Liver (tissue), 3 donors: ENCODE measurements around the gene MEI4.
"Not testable (repeated sequence)": the region's sequence is repeated elsewhere in the genome, so short reads cannot be mapped to it uniquely, and the experiment has no call there.

Experiments
- EGR1 ChIP-seq, 2 donors: IDR thresholded peaks; 2 replicates each; pipeline ENCODE4 v1.6.1; 2016 to 2018; ENCODE audit warnings: antibody characterized with exemption in 2 of 2, low read depth in 2 of 2
- FOXA2 ChIP-seq: IDR thresholded peaks from 2 replicates; pipeline ENCODE4 v1.6.1; 2016; ENCODE audit warnings: antibody characterized with exemption
- GABPA ChIP-seq, 2 donors: IDR thresholded peaks in 1 of 2; conservative IDR thresholded peaks in 1 of 2; 2 replicates each; pipeline ENCODE4 v1.6.1; 2016; ENCODE audit warnings: antibody characterized with exemption in 2 of 2, mild to moderate bottlenecking in 1 of 2, moderate library complexity in 1 of 2
- HNF4G ChIP-seq: IDR thresholded peaks from 2 replicates; pipeline ENCODE4 v1.6.1; 2016; ENCODE audit warnings: antibody characterized with exemption
- RAD21 ChIP-seq, 2 donors: IDR thresholded peaks; 2 replicates each; pipeline ENCODE4 v1.6.1; 2016; ENCODE audit warnings: antibody characterized with exemption in 2 of 2, mild to moderate bottlenecking in 2 of 2
- TAF1 ChIP-seq: conservative IDR thresholded peaks from 2 replicates; pipeline ENCODE4 v1.6.1; 2016; ENCODE audit warnings: antibody characterized with exemption, mild to moderate bottlenecking
- YY1 ChIP-seq: IDR thresholded peaks from 2 replicates; pipeline ENCODE4 v1.6.1; 2016; ENCODE audit warnings: antibody characterized with exemption, mild to moderate bottlenecking
- TF ChIP-seq, protein P1 (sequence below): fragments of 150-350 bp; IDR thresholded peaks from 2 replicates; pipeline ENCODE4 v1.5.1; 2017; ENCODE audit warnings: improper control_type of control experiment, low read depth, low read length; ENCODE audit not compliant: missing input control
- TF ChIP-seq, protein P2 (sequence below): IDR thresholded peaks from 2 replicates; pipeline ENCODE4 v1.6.1; 2016; ENCODE audit warnings: antibody characterized with exemption, mild to moderate bottlenecking
- TF ChIP-seq, protein P3 (sequence below): IDR thresholded peaks from 2 replicates; pipeline ENCODE4 v1.6.1; 2016; ENCODE audit warnings: antibody characterized with exemption
- donor health status: healthy.
- donor health status: healthy.

DNA sequence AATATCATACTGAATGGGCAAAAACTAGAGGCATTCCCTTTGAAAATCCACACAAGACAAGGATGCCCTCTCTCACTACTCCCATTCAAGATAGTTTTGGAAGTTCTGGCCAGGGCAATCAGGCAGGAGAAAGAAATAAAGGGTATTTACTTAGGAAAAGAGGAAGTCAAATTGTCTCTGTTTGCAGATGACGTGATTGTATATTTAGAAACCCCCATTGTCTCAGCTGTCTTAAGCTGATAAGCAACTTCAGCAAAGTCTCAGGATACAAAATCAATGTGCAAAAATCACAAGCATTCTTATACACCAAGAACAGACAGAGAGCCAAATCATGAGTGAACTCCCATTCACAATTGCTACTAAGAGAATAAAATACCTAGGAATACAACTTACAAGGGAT is 99.3 kb downstream of the MEI4 start:
- TF ChIP-seq, protein P1, sequence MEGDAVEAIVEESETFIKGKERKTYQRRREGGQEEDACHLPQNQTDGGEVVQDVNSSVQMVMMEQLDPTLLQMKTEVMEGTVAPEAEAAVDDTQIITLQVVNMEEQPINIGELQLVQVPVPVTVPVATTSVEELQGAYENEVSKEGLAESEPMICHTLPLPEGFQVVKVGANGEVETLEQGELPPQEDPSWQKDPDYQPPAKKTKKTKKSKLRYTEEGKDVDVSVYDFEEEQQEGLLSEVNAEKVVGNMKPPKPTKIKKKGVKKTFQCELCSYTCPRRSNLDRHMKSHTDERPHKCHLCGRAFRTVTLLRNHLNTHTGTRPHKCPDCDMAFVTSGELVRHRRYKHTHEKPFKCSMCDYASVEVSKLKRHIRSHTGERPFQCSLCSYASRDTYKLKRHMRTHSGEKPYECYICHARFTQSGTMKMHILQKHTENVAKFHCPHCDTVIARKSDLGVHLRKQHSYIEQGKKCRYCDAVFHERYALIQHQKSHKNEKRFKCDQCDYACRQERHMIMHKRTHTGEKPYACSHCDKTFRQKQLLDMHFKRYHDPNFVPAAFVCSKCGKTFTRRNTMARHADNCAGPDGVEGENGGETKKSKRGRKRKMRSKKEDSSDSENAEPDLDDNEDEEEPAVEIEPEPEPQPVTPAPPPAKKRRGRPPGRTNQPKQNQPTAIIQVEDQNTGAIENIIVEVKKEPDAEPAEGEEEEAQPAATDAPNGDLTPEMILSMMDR: not testable (repeated sequence)
- not testable (repeated sequence) for TF ChIP-seq TAF1; RAD21 (IDR thresholded peaks at IDR 0.05); FOXA2; HNF4G; GABPA (IDR thresholded peaks at IDR 0.05 in 1 of 2, conservative IDR thresholded peaks at IDR 0.05 in 1 of 2); EGR1 (IDR thresholded peaks at IDR 0.05; ENCODE audit: low read depth in 2 of 2); YY1
- TF ChIP-seq, protein P2, sequence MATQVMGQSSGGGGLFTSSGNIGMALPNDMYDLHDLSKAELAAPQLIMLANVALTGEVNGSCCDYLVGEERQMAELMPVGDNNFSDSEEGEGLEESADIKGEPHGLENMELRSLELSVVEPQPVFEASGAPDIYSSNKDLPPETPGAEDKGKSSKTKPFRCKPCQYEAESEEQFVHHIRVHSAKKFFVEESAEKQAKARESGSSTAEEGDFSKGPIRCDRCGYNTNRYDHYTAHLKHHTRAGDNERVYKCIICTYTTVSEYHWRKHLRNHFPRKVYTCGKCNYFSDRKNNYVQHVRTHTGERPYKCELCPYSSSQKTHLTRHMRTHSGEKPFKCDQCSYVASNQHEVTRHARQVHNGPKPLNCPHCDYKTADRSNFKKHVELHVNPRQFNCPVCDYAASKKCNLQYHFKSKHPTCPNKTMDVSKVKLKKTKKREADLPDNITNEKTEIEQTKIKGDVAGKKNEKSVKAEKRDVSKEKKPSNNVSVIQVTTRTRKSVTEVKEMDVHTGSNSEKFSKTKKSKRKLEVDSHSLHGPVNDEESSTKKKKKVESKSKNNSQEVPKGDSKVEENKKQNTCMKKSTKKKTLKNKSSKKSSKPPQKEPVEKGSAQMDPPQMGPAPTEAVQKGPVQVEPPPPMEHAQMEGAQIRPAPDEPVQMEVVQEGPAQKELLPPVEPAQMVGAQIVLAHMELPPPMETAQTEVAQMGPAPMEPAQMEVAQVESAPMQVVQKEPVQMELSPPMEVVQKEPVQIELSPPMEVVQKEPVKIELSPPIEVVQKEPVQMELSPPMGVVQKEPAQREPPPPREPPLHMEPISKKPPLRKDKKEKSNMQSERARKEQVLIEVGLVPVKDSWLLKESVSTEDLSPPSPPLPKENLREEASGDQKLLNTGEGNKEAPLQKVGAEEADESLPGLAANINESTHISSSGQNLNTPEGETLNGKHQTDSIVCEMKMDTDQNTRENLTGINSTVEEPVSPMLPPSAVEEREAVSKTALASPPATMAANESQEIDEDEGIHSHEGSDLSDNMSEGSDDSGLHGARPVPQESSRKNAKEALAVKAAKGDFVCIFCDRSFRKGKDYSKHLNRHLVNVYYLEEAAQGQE: not testable (repeated sequence)
- TF ChIP-seq, protein P3, sequence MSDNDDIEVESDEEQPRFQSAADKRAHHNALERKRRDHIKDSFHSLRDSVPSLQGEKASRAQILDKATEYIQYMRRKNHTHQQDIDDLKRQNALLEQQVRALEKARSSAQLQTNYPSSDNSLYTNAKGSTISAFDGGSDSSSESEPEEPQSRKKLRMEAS: not testable (repeated sequence)
